SU-DHL-6 (cell line): ENCODE data around the gene CGB8.

Experiments used
- EZH2phosphoT487 ChIP-seq: fragments of 200-600 bp; sonication (generic), shearing (Covaris generic); conservative IDR thresholded peaks from 2 replicates; pipeline ENCODE4 v1.6.1; 2018; ENCODE audit warnings: mild to moderate bottlenecking, antibody characterized with exemption, low read length, moderate library complexity, mixed read lengths
- TF ChIP-seq, protein P1 (sequence below): fragments of 200-600 bp; sonication (generic); IDR thresholded peaks from one replicate; pipeline ENCODE4 v1.5.1; 2017; ENCODE audit warnings: antibody characterized with exemption, mild to moderate bottlenecking, low read length, moderate library complexity; ENCODE audit not compliant: insufficient read depth, poor library complexity, severe bottlenecking

DNA sequence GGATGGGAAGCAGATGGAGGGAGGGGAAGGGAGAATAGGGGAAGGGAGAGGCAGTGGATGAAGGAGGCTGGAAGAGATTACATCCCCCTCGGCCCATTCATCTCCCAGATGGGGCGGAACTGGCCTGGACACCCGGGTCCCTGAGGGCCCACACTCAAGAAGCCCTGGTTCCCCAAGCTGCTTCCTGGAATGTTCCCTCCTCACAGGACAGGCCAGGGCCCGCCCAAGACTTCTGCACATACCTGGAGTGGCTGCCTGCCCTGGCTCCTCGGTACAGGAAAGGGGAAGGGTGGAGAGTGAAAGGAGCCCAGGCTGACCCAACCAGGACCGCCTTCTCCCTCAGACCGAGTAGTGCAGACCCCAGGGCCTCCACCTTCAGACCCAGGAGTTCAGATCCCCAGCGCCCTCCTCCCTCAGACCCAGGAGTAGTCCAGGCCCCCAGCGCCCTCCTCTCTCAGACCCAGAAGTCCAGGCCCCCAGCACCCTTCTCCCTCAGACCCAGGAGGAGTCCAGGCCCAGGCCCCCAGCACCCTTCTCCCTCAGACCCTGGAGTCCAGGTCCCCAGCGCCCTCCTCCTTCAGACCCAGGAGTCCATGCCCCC, 15.2 kb upstream of the CGB8 start:
- TF ChIP-seq, protein P1, sequence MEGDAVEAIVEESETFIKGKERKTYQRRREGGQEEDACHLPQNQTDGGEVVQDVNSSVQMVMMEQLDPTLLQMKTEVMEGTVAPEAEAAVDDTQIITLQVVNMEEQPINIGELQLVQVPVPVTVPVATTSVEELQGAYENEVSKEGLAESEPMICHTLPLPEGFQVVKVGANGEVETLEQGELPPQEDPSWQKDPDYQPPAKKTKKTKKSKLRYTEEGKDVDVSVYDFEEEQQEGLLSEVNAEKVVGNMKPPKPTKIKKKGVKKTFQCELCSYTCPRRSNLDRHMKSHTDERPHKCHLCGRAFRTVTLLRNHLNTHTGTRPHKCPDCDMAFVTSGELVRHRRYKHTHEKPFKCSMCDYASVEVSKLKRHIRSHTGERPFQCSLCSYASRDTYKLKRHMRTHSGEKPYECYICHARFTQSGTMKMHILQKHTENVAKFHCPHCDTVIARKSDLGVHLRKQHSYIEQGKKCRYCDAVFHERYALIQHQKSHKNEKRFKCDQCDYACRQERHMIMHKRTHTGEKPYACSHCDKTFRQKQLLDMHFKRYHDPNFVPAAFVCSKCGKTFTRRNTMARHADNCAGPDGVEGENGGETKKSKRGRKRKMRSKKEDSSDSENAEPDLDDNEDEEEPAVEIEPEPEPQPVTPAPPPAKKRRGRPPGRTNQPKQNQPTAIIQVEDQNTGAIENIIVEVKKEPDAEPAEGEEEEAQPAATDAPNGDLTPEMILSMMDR, result no peak
- no peak for TF ChIP-seq EZH2phosphoT487
